Stimulated activated CD8-positive, alpha-beta memory T cell treated with anti-CD3 and anti-CD28 coated beads, Interleukin-7, amount 100 ng/mL, for 24 hours (primary cell): ENCODE measurements around the gene CORO2A.
"Not testable (repeated sequence)": the region's sequence is repeated elsewhere in the genome, so short reads cannot be mapped to it uniquely, and the experiment has no call there.

ENCODE experiments used
- DNase-seq: peaks from one replicate; pipeline ENCODE4 v3.0.0-alpha.2; 2020; ENCODE audit warnings: low read depth

CORO2A gene

DNA sequence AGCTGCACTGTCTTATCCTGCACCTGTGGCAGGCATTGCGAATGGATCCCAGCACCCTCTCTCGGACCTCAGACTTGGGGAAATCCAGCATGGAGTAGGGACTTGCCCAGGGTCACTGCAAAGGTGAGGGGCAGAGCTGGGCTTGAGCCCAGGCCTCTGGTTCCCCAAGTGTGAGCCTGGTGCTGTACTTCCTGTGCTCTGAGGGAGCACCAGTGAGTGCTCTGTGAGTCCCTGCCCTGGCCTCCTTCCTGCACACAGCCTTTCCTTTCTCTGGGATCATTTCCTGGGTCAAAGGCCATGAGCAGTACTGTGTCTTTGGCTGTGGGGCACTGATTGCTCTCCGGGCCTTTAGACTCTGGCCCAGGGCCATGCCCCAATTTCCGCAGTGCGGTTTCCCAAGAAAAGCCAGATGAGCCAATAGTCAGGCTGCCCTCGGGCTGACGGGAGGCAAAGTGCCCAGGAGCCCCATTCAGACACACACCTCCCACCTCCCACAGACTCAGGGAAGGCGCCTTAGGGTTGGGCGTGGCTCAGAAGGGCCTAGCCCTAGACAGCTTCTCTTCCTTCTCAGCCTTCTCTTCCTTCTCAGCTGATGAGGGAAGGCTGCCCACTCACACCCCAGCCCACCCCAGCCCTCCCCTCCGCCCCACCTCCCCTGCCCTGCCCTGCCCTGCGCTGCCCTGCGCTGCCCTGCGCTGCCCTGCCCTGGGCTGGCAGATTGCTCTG is 50.1 kb downstream of the CORO2A start:
- DNase-seq = no peak

- no peak for DNase-seq
These were observed 51.9 kb downstream of the CORO2A start for GRCh38 chr9:98140503-98140902.

- no peak for DNase-seq
These were observed 55.9 kb downstream of the CORO2A start for GRCh38 chr9:98136489-98136888.

GRCh38 chr9:98135938-98136337 is 56.5 kb downstream of the CORO2A start:
- DNase-seq = no peak

- DNase-seq = no peak
These were observed 56.9 kb downstream of the CORO2A start for GRCh38 chr9:98135558-98135934.

GRCh38 chr9:98134702-98135557 is 57.5 kb downstream of the CORO2A start:
- DNase-seq = no peak

- DNase-seq = no peak
These were observed 59.4 kb downstream of the CORO2A start for GRCh38 chr9:98132806-98133631.

GRCh38 chr9:98132158-98132557 is 60.3 kb downstream of the CORO2A start:
- no peak for DNase-seq

GRCh38 chr9:98130576-98131228 is 61.7 kb downstream of the CORO2A start:
- no peak for DNase-seq

GRCh38 chr9:98130060-98130459 is 62.4 kb downstream of the CORO2A start:
- DNase-seq = not testable (repeated sequence)

GRCh38 chr9:98129451-98129881 is 63.0 kb downstream of the CORO2A start:
- DNase-seq = no peak

DNA sequence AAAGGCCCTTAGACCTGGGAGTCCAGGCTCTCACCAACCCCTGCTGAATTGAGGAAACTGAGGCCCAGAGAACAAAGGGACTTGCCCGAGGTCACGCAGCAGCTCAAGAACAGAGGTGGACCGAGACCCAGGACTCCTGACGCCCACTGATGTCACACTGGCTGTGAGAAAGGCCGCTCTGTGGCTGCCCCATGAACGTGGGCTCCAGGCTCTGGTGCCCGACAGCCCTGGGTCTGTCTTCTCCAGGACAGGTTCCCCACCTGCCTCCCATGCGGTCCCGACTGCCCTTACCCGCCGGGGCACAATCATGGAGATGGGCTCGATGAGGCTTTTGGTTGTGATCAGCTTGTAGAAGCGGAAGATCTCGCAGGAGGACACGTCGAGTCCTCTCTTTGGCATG is 64.1 kb downstream of the CORO2A start:
- no peak for DNase-seq

DNA sequence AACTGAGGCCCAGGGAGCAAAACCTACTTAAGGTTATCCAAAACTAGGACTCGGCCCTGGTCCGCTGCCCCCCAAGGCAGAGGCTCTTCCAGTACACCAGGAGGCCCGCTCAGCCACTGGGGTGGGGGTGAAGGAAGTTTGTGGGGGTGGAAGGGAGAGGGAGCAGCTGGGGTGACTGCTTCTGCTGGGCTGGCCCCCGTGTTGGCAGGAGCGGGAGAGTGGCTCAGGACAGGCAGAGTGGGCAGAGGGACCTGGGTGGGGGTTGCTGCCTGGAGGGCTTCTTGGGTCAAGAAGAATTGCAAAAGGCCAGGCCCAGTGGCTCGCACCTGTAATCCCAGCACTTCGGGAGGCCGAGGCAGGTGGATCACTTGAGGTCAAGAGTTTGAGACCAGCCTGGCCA is 65.2 kb downstream of the CORO2A start:
- DNase-seq = no peak

DNA sequence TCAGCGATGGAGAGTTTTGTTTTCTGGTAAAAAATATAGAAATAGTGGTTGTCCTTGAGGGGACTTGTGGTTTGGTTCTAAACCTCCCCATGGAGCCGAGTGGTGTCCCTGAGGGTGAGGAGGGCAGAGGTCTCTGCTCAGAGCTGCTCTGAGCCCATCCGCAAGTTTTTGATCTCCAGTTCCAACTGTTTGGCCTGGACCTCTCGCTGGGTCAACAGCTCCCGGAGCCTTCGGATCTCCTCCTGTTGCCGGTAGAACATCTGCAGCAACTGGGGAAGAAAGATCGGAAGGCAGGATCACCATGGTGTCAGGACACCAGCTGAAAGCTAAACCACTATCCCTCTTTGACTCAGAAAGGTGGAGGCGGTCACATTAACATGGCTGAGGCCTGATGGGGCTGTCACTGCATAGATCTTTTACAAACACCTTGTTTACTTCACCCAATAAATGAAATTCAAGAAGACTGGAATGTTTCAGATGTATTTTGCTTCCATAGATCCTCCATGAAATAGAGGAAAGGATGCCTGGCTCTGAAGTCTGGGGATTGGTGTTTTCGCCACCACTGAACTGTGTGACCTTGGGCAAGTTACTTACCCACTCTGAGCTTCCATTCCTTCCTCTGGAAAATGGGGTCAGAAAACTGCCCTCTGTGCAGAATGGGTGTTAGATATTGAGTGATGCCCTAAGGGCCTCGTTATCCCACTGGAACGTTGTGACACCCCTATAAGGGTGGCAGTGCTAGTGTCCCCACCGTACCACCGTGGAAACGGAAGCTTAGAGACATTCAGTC is 67.6 kb downstream of the CORO2A start:
- no peak for DNase-seq

DNA sequence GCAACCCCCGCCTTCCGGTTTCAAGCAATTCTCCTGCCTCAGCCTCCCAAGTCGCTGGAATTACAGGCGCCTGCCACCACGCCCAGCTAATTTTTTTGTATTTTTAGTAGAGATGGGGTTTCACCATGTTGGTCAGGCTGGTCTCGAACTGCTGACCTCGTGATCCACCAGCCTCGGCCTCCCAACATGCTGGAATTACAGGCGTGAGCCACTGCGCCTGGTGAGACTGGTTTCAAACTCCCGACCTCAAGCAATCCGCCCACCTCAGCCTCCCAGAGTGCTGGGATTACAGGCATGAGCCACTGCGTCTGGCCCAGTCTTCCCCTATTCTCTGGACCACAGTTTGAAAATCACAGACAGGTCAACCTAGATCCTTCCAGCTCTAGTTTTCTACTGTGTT is 68.3 kb downstream of the CORO2A start:
- not testable (repeated sequence) for DNase-seq

DNA sequence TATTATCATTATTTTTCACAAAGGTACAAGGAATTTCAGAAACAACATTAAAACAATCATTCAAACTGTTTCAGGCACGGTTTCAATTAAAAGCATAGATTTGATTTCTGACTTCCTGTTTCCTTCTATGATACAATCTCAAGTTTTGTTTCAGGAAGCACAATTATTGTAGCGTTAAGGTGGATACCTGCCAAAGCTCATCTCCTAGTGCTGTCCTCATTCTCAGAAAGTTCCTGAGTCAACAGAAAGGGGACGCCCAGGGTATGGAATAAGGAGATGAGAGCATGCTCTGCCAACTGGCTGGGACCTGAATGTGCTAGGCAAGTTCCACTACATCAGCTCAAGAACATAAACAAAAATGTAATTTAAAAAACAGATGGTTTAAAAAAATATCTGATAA is 71.4 kb downstream of the CORO2A start:
- DNase-seq = no peak

- no peak for DNase-seq
These were observed 72.0 kb downstream of the CORO2A start for GRCh38 chr9:98120476-98120875.

DNA sequence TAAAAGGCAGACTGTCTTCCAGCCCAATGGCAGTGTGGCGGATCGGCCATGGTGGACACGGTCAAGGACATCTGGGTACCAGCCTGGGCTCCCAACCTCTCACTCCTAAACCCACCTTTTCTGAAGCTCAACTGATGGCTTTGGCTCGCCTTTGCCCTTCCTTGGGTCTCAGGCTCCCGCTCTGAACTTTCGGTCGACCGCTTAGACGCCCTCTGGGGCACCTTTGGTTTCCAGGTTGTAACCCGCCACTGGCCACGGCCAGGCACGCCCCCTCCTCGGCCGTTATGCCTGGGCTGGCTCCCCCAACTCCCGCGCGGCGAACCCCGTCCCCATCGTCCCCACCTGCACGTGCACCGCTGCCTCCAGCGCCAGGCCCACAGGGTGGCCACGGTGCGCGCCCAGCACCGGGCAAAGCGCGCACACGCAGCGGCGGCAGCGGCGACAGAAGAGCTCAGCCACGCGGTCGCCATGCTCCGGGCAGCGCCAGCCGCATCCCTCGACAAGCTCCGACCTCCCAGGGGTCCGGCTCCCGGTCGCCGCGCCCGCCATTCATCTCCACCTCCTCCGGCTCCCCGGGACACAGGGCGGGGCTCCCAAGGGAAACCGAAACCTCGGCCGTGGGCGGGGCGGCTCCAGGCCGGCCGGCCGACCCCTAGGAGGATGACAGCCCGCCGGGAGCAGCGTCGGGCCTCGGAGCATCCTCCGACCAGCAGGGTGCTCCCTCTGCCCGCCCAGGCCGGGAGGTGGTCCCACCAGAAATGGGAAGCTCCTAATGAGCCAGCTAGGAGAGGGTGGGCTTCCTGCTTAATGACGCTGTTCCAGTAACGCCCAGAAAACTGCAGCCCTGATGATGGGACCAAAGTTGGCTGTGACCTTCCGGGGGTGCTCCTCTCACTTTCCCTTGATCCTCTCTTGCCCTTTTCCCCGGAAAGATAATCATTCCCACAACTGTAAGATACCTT is 73.5 kb downstream of the CORO2A start, which contains the start of gene TRIM14:
TSS of gene TRIM14 (minus strand) at position 583 of the 962 bp plus-strand sequence. CDS start at position 549, 34 bp downstream.
- DNase-seq = no peak

DNA sequence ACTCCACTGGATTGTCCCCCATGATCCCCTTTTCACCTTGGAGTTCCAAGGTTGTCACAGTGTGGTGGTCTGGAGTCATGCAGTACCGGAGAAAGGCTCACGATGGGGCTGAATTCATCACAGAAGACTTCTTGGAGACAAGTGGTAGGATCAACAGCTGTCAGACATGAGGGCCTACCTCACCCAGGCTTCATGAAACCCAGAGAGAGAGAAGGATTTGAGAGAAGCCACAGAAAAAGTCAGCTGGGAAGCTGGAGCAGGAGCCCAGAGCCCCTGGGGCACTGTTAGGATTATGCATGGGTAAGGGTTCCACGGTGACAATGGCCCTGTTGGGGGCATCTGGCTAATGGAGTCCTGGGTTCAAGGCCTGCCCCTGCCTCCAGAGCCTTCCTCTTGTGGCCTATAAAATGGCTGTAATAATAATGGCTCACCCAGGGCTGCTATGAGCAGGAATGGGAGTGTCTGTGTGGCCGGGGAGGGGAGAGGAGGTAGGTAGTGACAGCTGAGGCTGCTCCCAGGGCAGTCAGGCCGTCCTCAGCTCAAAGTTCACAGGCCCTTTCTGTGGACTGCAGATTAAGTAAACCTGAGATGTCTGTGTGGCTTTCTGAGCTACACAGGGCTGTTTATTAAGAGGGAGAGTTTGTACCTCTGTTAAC is 74.3 kb downstream of the CORO2A start:
- DNase-seq = no peak
